Renal pelvis (tissue), 4 donors: ENCODE measurements around the gene LRRIQ1. TPM values are rescaled to one million over a fixed set of nuclear protein-coding genes. Genes with fewer than 3 reads are reported as not detected.

Experiments
- DNase-seq: peaks from one replicate; pipeline ENCODE4 v3.0.0-alpha.2; 2013
- polyA plus RNA-seq, 3 donors: library from polyadenylated mRNA; unstranded; fragments of 120-200 nt; gene quantifications; one replicate each; pipeline ENCODE4 v1.2.1, GENCODE V29; 2013; ENCODE audit not compliant: insufficient read length in 3 of 3

The LRRIQ1 gene
- polyA plus RNA-seq, 3 donors: 30.3 to 37.5 (median 31.7) TPM

DNA sequence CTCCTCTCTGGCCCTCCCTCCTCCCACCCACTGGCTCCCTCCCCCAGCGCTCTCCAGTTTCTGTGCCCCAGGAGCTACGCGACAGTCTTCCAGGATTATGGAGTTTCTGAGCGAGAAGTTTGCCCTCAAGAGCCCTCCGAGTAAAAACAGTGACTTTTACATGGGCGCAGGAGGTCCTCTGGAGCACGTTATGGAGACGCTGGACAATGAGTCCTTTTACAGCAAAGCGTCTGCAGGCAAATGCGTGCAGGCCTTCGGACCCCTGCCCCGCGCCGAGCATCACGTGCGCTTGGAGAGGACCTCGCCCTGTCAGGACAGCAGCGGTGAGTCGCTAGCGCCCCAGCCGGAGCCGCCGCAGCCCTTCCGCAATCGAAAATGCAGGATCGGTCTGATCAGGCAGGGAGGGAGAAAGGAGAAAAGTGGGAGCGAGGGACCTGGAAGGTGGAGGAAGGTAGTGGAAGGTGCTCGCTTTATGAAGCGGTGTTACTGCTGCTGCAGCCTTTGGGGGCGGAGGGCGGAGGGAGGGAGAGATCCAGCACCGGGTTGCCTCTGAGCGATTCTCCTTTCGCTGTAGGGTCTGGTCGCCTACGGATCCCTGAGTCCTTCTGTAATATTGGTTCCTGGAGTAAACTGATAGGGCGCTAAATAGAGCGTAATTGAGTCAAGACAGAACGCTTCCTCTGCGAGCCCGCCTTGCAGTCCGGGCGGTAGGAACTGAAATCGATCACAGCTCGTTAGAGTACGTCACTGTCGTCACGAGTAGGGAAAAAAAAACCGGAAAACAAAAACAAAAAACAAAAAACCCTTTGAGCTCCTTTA lies 244.2 kb downstream of the LRRIQ1 start, which contains the start of gene ALX1:
Gene ALX1, plus strand, starts transcription at position 56 of the 819 bp plus-strand sequence. Its CDS starts 42 bp downstream, at position 98.
- peak; percentile 48 for DNase-seq

DNA sequence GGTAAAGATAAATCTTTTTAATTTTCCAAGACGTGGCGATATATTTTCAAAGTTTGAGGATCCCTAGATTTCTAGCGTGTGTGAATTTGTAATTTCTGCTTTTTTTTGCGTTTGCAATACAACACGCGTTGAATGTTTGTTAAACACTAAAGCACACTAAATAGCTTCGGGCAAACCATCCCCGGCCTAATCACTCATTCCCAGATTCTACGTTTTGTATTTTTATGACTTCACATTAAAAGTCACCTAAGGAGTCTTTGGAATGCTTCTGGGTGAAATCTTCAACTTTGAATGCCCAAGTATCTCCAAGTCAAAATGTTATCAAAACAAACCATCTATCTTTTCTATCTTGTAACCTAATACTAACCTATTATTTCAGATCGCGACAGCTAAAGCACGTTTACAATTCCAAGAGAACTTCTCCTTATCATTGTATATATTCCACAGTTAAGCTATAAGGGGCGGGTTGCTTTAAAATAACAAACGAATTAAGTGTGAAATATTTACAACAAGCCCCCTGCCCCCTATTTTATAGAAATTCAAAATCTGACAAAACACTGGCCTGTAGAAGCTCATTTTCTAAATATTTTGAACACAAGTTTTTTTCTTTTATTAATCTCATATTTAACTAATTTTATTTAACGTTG lies 245.0 kb downstream of the LRRIQ1 start:
- no peak for DNase-seq

DNA sequence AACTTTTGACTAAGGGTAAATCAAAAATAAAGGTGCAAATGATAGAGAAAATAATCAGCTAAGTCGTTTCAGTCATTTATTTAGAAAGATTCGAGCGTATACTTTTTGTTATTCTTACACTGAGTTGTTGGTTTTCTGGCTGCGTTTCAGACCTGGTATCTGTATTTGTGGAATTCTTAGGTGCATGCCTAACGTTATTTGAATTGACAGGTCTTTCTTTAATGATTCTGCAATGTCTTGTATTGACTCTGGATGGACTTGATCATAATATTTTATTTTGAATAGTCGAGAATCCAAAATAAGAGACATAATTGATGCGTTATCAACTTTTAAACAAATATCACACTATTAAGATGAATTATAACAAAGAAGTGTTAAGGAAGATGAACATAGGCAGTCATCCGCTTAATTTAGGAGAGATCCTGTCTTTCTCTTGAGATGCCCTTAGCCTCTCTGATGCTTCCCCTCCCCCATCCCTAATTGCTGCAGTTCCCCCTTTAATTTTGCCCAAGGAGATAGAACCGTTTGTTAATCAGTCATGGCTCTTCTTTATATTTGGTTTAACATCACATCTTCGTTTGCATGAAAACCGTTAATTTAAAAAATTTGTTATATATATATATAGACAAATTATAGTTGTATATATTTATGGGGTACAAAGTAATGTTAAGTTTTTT lies 245.6 kb downstream of the LRRIQ1 start:
- DNase-seq: no peak

DNA sequence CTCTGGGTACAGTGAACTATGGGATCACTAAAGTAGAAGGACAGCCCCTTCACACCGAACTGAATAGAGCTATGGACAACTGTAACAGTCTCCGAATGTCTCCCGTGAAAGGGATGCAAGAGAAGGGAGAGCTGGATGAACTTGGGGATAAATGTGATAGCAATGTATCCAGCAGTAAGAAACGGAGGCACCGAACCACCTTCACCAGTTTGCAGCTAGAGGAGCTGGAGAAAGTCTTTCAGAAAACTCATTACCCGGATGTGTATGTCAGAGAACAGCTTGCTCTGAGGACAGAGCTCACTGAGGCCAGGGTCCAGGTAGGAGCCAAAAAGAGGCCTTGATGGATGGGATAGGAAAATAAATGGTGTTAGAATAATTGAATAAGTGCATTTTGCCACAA lies 247.4 kb downstream of the LRRIQ1 start:
- DNase-seq: no peak

Other genes starting within 250 kb of the LRRIQ1 start
- under 1 TPM; 0.37 to 0.88 (median 0.61) TPM for gene SLC6A15, start 123.6 kb upstream of the LRRIQ1 start, polyA plus RNA-seq
- gene TSPAN19, start 74 bp upstream of the LRRIQ1 start, polyA plus RNA-seq: under 1 TPM; 0.38 to 0.90 (median 0.49) TPM
- gene ALX1, start 243.9 kb downstream of the LRRIQ1 start, polyA plus RNA-seq: 10 to 100 TPM; 25.2 to 32.2 (median 30.0) TPM